Subcutaneous adipose tissue (tissue), 4 donors: ENCODE data around the gene UROS. TPM values are rescaled to one million over a fixed set of nuclear protein-coding genes. Genes with fewer than 3 reads are reported as not detected.

ENCODE experiments used
- total RNA-seq, 4 donors: library from RNA; depleted of rRNA; stranded (reverse); fragments of >200 nt; gene quantifications; one replicate each; pipeline ENCODE4 v1.1.0, GENCODE V29; 2016
- TF ChIP-seq, protein P1 (sequence below): fragments of 450-650 bp; IDR thresholded peaks from one replicate; pipeline ENCODE4 v1.5.1; 2016; ENCODE audit warnings: low read depth, mild to moderate bottlenecking, control low read depth, antibody characterized with exemption, moderate library complexity

UROS gene
- total RNA-seq, 4 donors from 2014 or later: 26.2 to 48.8 (median 46.6) TPM

DNA sequence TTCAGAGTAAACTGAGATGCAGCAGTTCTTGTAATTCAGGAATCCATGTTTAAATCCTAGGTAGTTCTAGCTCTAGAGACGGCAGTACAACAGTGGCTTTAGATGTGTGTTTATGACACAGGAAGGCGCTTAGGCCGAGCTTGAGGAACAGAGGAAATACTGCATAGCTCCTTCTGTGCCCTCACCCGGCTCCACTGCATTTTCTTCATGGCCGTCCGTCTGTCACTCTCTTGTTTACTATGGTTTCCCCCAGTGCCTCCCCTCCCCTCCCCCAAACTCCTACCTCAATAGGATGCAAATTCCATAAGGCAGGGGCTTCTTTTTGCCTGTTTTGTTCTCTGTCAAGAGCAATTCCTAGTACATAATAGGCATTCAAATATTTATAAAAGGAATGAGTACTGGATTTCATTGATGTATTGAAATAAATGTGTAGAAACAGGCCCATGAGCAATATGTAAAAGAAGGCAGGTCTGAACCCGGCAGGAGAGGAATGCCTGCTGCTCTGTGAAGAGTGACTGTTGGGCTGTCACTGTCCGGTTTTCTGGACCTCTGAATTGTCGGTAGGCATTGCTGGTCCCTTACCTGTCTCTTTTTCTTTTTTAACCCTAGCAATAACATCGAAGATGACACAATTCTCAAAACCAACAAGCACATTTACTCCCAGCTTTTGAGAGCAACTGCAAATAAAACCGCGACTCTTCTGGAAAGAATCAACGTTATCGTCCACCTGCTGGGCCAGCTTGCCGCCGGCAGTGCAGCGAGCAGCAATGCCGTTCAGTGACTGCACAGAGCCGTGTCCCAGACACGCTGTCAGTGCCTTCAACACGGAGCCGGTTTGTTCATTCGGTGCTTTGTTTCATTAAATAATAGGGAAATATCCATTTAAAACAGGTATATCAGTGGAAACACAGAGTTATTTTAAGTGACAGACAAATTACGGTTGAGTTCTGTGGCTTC lies 60.1 kb downstream of the UROS start:
- TF ChIP-seq, protein P1, sequence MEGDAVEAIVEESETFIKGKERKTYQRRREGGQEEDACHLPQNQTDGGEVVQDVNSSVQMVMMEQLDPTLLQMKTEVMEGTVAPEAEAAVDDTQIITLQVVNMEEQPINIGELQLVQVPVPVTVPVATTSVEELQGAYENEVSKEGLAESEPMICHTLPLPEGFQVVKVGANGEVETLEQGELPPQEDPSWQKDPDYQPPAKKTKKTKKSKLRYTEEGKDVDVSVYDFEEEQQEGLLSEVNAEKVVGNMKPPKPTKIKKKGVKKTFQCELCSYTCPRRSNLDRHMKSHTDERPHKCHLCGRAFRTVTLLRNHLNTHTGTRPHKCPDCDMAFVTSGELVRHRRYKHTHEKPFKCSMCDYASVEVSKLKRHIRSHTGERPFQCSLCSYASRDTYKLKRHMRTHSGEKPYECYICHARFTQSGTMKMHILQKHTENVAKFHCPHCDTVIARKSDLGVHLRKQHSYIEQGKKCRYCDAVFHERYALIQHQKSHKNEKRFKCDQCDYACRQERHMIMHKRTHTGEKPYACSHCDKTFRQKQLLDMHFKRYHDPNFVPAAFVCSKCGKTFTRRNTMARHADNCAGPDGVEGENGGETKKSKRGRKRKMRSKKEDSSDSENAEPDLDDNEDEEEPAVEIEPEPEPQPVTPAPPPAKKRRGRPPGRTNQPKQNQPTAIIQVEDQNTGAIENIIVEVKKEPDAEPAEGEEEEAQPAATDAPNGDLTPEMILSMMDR: no peak

DNA sequence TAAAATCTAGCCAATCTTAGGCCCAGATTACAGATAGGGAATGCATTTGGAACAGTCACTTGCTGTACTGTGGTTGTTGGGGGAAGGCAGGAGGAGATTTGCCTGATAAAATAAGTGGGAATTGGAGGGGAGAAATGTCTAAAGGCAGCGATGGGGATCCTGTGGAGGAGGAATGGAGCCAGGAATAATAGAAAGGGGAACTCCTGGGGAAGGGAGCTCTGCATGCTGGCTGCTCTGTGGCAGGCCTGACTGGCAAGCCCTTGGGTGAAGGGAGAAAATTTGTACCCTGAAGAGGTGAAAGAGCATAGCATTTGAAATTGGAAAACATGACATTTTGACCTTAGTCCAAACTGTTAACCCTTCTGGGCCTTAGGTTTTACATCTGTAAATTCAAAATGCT lies 61.1 kb downstream of the UROS start:
- TF ChIP-seq, protein P1: no peak

DNA sequence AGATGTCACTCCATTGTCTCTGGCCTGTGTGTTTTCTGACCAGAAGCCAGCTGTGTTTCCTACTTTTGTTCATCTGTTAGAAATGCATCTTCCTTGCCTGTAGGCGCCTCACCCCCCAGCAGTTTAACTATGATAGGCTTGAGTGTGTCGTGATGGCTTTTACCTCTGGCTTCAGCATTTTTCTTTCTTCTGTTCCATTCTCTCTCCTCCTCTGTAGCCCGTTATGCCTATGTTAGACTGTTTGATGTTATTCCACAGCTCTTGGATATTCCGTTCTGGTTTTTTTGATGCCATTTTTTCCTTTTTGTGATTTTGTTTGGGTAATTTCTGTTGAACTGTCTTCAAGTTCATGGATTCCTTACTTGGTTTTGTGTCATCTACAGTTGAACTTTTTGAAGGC lies 65.3 kb downstream of the UROS start:
- TF ChIP-seq, protein P1: no peak

DNA sequence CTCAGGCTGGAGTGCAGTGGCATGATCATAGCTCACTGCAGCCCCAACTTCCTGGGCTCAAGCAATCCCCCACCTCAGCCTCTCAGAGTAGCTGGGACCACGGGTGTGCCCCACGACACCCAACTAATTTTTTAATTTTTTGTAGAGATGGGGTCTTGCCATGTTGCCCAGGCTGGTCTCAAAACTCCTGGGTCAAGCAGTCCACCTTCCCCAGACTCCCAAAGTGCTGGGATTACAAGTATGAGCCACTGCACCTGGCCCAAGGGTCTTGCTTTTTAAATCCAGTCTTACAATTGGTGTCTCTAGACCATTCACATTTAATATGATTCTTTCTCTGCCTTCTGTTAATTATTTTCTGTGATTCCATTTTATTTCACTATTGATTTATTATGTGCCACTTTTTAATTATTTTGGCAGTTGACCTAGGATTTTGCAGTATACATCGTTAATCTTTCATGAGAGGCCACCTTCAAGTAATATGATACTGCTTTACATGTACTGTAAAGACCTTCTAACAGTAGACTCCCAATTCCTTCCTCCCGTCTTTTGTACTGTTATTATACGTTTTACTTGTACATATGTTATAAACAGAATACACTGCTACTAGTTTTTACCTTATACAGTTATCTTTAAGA lies 66.1 kb downstream of the UROS start:
- TF ChIP-seq, protein P1: no peak

DNA sequence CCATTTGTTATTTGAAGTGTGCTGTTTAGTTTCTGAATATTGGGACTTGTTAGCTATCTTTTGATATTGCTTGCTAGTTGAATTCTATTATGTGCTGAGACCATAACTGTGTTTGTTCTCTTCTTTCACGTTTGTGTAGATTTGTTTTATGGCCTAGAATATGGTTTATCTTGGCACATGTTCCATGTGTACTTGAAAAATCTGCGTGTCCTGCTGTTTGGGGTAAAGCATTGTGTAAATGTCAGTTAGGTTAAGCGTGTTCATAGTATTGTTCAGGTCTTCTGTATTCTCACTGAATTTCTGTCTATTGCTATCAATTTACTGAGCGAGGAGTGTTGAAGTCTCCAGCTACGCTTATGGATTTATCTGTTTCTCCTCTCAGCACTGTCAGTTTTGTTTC lies 66.9 kb downstream of the UROS start:
- TF ChIP-seq, protein P1: no peak

DNA sequence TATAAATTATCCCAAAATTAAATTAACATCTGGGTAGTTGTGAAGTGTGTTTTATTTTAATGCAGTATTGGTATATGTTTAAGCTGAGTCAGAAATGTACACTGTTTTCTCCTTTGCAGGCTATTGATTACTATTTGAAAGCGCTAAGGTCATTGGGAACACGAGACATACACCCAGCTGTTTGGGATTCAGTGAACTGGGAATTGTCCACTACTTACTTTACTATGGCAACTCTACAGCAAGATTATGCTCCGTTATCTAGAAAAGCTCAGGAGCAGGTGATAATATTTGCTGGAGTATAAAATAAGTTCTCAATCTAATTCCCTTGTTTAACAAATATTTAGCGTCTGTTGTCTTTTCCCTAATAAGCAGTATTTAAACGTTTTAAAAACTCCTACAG lies 75.6 kb downstream of the UROS start:
- TF ChIP-seq, protein P1: no peak

DNA sequence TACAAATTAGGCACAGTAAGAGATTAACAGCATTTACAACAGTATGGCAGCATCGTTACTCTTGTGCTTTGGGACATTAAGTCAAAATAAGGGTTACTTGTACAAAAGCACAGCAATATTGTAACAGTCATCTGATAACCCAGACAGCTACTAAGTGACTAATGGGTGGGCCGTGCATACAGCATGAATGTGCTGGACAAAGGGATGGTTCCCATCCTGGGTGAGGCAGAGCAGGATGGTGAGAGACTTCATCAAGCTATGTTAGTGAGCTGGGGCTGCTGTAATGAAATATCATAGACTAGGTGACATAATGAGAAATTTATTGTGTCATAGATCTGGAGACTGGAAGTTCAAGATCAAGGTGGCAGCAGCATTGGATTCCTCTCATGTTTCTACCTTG lies 78.1 kb downstream of the UROS start:
- TF ChIP-seq, protein P1: no peak
